Caco-2 (cell line): ENCODE data around the gene SLA2. TPM values are rescaled to one million over a fixed set of nuclear protein-coding genes. Genes with fewer than 3 reads are reported as not detected.
A peak's percentile ranks its signal among the peaks of the same experiment; 100 is the strongest.

ENCODE experiments used
- BruUV-seq: library from RNA; stranded (reverse); fragments of 400-500 nt; replicated peaks from 2 replicates; lab custom pipeline; 2021; lab: Mats Ljungman, UMichigan
- CTCF ChIA-PET: fragments of 300-600 bp; sonication (Branson Sonifier 250); formaldehyde crosslinking; loops from one replicate; lab custom pipeline; 2022; ENCODE audit warnings: antibody characterized with exemption; lab: Charles Lee
- POLR2A ChIA-PET: fragments of 300-600 bp; sonication (Branson Sonifier 250); formaldehyde crosslinking; loops from one replicate; lab custom pipeline; 2022; ENCODE audit warnings: antibody characterized with exemption; lab: Charles Lee
- DNase-seq, 2 experiments: peaks; one replicate each; pipeline versions ENCODE4 v3.0.0 to v3.0.0-alpha.2; 2020 to 2022
- H3K27me3 ChIP-seq: replicated peaks from 2 replicates; pipeline ENCODE4 v1.6.0; 2011; ENCODE audit warnings: low read length; ENCODE audit not compliant: control insufficient read depth, insufficient read depth
- H3K36me3 ChIP-seq: 2 replicates; pipeline ENCODE4 v1.5.1; 2011; ENCODE audit warnings: low read length; ENCODE audit not compliant: control insufficient read depth, insufficient read depth
- H3K4me1 ChIP-seq: fragments of 250-450 bp; sonication (Bioruptor Pico); 2 replicates; pipeline ENCODE4 v1.5.1; 2020; ENCODE audit warnings: mild to moderate bottlenecking
- H3K4me3 ChIP-seq: 2 replicates; pipeline ENCODE4 v1.5.1; 2011; ENCODE audit warnings: low read depth, mild to moderate bottlenecking, control low read depth, low read length
- H3K9me3 ChIP-seq: fragments of 250-450 bp; sonication (Bioruptor Pico); 2 replicates; pipeline ENCODE4 v1.5.1; 2020; ENCODE audit warnings: mild to moderate bottlenecking, moderate library complexity
- H3K27ac Mint-ChIP-seq: one replicate; pipeline ENCODE4 v1.8.0; 2022; ENCODE audit warnings: mixed read lengths; ENCODE audit not compliant: unreplicated experiment
- H3K27me3 Mint-ChIP-seq: one replicate; pipeline ENCODE4 v1.8.0; 2022; ENCODE audit warnings: mixed read lengths; ENCODE audit not compliant: insufficient read depth, unreplicated experiment
- H3K36me3 Mint-ChIP-seq: one replicate; pipeline ENCODE4 v1.8.0; 2022; ENCODE audit warnings: mild to moderate bottlenecking, mixed read lengths; ENCODE audit not compliant: insufficient read depth, unreplicated experiment
- H3K4me1 Mint-ChIP-seq: one replicate; pipeline ENCODE4 v1.8.0; 2022; ENCODE audit warnings: low read depth, mixed read lengths; ENCODE audit not compliant: unreplicated experiment
- H3K4me3 Mint-ChIP-seq: one replicate; pipeline ENCODE4 v1.8.0; 2022; ENCODE audit warnings: mild to moderate bottlenecking, moderate library complexity, mixed read lengths; ENCODE audit not compliant: unreplicated experiment
- H3K9me3 Mint-ChIP-seq: one replicate; pipeline ENCODE4 v1.8.0; 2022; ENCODE audit warnings: mixed read lengths; ENCODE audit not compliant: unreplicated experiment
- CTCF ChIP-seq, 2 experiments: fragments of 200-600 bp in 1 of 2; IDR thresholded peaks; 1 replicate in 1 of 2; 2 replicates in 1 of 2; pipeline versions ENCODE4 v1.5.1 to v1.8.0; 2011 to 2022; ENCODE audit warnings: antibody characterized with exemption in 1 of 2, control low read depth in 1 of 2, inconsistent platforms in 1 of 2, low read depth in 1 of 2, low read length in 1 of 2, mild to moderate bottlenecking in 1 of 2, moderate library complexity in 1 of 2; ENCODE audit not compliant: insufficient read depth in 1 of 2, severe bottlenecking in 1 of 2, unreplicated experiment in 1 of 2
- intact Hi-C: fragments of 100-400 bp; cut with micrococcal nuclease; formaldehyde crosslinking; loops from one replicate; pipeline ENCODE4 v1.10.0; 2022; ENCODE audit not compliant: unreplicated experiment
- total RNA-seq: library from RNA; stranded (reverse); gene quantifications from 2 replicates; pipeline ENCODE4 v1.2.3, GENCODE V29; 2022

Gene SLA2
- total RNA-seq, 1 experiment from 2014 or later: 0.20 TPM

DNA sequence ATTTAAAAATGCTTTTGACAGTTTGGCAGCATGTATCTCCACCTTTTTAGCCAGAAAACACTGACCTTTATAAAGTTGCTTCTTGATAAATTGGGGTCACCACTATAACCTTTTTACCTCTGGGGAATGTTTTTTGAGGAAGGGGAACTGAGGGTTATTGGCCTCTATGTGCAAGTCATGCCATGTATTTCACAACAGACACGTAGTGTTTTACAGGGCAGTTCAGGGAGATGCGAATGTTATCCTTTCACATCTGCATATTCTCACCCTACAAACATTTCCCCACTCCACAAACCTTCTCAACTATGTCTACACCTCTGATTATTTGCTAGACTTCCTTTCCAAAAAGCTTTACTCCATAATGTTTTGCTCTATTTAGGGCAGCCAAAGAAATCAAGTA is 17.0 kb upstream of the SLA2 start:
- CTCF ChIA-PET: no interaction called here
- Mint-ChIP-seq H3K27ac (no peak overlapping the region), H3K9me3 (no peaks in the 10 kb centered on the region), H3K4me3 (no peak overlapping the region), H3K36me3 (no peaks in the 10 kb centered on the region), H3K27me3 (no peaks in the 10 kb centered on the region), H3K4me1 (no peaks in the 10 kb centered on the region)
- TF ChIP-seq CTCF (IDR thresholded peaks at IDR 0.05; ENCODE audit: insufficient read depth in 1 of 2, low read depth in 1 of 2, low read length in 1 of 2, severe bottlenecking in 1 of 2, unreplicated experiment in 1 of 2): no peak
- Histone ChIP-seq H3K9me3 (no peaks in the 10 kb centered on the region), H3K4me1 (no peaks in the 10 kb centered on the region), H3K27me3 (no peaks in the 10 kb centered on the region), H3K4me3 (no peak overlapping the region), H3K36me3 (no peaks in the 10 kb centered on the region)
- intact Hi-C loops: no loop called here
- DNase-seq: no peak
- POLR2A ChIA-PET: no interaction called here
- BruUV-seq: no TSS peak

- Mint-ChIP-seq H3K9me3 (no peaks in the 10 kb centered on the region), H3K4me1 (no peaks in the 10 kb centered on the region), H3K27ac (no peak overlapping the region), H3K27me3 (no peaks in the 10 kb centered on the region), H3K36me3 (no peaks in the 10 kb centered on the region), H3K4me3 (no peak overlapping the region)
- DNase-seq: peak in 1 of 2 experiments; percentile 26
- CTCF ChIA-PET: interaction anchor here (1.2 kb wide), 1 partner anchor 88 kb away, joined by 3 read pairs; the partner anchor contains the start of gene NDRG3
- H3K27me3 ChIP-seq: no peaks in the 10 kb centered on the region
- intact Hi-C loops: no loop called here
- peaks cover 2% of the 10 kb centered on the region; the same call in 1 of the 2 replicates for H3K36me3 ChIP-seq
- H3K4me3 ChIP-seq: no peak overlapping the region
- TF ChIP-seq CTCF (IDR thresholded peaks at IDR 0.05; ENCODE audit: insufficient read depth in 1 of 2, low read depth in 1 of 2, low read length in 1 of 2, severe bottlenecking in 1 of 2, unreplicated experiment in 1 of 2): no peak
- POLR2A ChIA-PET: no interaction called here
- BruUV-seq: no TSS peak
- no peaks in the 10 kb centered on the region for H3K9me3 ChIP-seq
- no peaks in the 10 kb centered on the region for H3K4me1 ChIP-seq
These were observed 12.3 kb upstream of the SLA2 start for GRCh38 chr20:36658300-36658699.

DNA sequence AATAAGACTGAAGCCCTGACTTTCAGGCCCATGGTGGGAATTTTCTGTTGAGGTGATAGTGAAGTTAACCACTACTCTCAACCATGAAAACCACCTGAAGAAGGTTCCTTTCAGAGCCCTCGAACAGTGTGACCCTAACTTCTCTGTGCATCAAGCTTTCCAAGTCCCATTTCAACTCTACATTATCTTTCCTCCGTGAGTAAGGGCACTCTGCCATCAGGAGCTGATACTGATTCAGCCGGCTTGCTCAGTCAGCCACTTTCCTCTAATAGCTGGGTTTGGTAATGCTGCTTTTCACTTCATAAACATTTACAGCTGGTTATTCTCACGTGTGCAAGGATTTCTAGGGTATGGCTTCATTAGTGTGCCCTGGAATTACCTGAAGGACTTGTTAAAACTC is 10.7 kb upstream of the SLA2 start:
- Histone ChIP-seq H3K27me3 (no peaks in the 10 kb centered on the region), H3K9me3 (no peaks in the 10 kb centered on the region), H3K4me3 (no peak overlapping the region), H3K36me3 (peaks cover 2% of the 10 kb centered on the region; the same call in 1 of the 2 replicates), H3K4me1 (no peaks in the 10 kb centered on the region)
- no peaks in the 10 kb centered on the region for H3K9me3 Mint-ChIP-seq
- BruUV-seq: no TSS peak
- H3K36me3 Mint-ChIP-seq: no peaks in the 10 kb centered on the region
- CTCF ChIA-PET: no interaction called here
- intact Hi-C loops: no loop called here
- POLR2A ChIA-PET: no interaction called here
- no peak overlapping the region for H3K4me3 Mint-ChIP-seq
- H3K27me3 Mint-ChIP-seq: no peaks in the 10 kb centered on the region
- DNase-seq: peak in 1 of 2 experiments; percentile 16
- no peaks in the 10 kb centered on the region for H3K4me1 Mint-ChIP-seq
- TF ChIP-seq CTCF (IDR thresholded peaks at IDR 0.05; ENCODE audit: insufficient read depth in 1 of 2, low read depth in 1 of 2, low read length in 1 of 2, severe bottlenecking in 1 of 2, unreplicated experiment in 1 of 2): no peak
- no peak overlapping the region for H3K27ac Mint-ChIP-seq
